Karpas-422 (cell line): ENCODE measurements around the gene PGA5. TPM values are rescaled to one million over a fixed set of nuclear protein-coding genes. Genes with fewer than 3 reads are reported as not detected.

Experiments
- DNase-seq: peaks from one replicate; pipeline ENCODE4 v3.0.0-alpha.2; 2015
- H2AFZ ChIP-seq: fragments of 200-600 bp; sonication (generic); 2 replicates; pipeline ENCODE4 v1.6.1; 2014; ENCODE audit warnings: antibody characterized with exemption, low read length, mixed read lengths
- H3K27ac ChIP-seq: fragments of 200-600 bp; sonication (generic); 2 replicates; pipeline ENCODE4 v1.5.1; 2014; ENCODE audit warnings: mild to moderate bottlenecking, low read length, moderate library complexity
- H3K27me3 ChIP-seq: fragments of 200-600 bp; sonication (generic); 2 replicates; pipeline ENCODE4 v1.6.1; 2014; ENCODE audit warnings: low read length, mixed read lengths
- H3K36me3 ChIP-seq: fragments of 200-600 bp; sonication (generic); 2 replicates; pipeline ENCODE4 v1.6.1; 2014; ENCODE audit warnings: low read length, mixed read lengths; ENCODE audit not compliant: insufficient read depth
- H3K4me1 ChIP-seq: fragments of 200-600 bp; sonication (generic); 2 replicates; pipeline ENCODE4 v1.6.1; 2014; ENCODE audit warnings: mild to moderate bottlenecking, low read length, mixed read lengths
- H3K4me2 ChIP-seq: fragments of 200-600 bp; sonication (generic); 2 replicates; pipeline ENCODE4 v1.6.1; 2014; ENCODE audit warnings: low read length, low read depth, mild to moderate bottlenecking; ENCODE audit not compliant: poor library complexity, severe bottlenecking
- H3K4me3 ChIP-seq: fragments of 200-600 bp; sonication (generic); 2 replicates; pipeline ENCODE4 v1.5.1; 2014; ENCODE audit warnings: mild to moderate bottlenecking, antibody characterized with exemption, low read length, mixed read lengths
- H3K79me2 ChIP-seq: fragments of 200-600 bp; sonication (generic); 2 replicates; pipeline ENCODE4 v1.6.1; 2014; ENCODE audit warnings: mild to moderate bottlenecking, low read length, mixed read lengths
- H3K9ac ChIP-seq: fragments of 200-600 bp; sonication (generic); 2 replicates; pipeline ENCODE4 v1.6.0; 2014; ENCODE audit warnings: low read length
- H3K9me2 ChIP-seq: fragments of 200-600 bp; sonication (generic), shearing (Covaris generic); replicated peaks from 2 replicates; pipeline ENCODE4 v1.6.0; 2014; ENCODE audit warnings: mild to moderate bottlenecking, low read length, moderate library complexity; ENCODE audit not compliant: insufficient read depth
- H3K9me3 ChIP-seq: fragments of 300-700, 200-600 bp; sonication (generic); 2 replicates; pipeline ENCODE4 v1.6.1; 2014; ENCODE audit warnings: low read length, mixed read lengths
- H4K20me1 ChIP-seq: fragments of 200-600 bp; sonication (generic); 2 replicates; pipeline ENCODE4 v1.6.1; 2014; ENCODE audit warnings: mild to moderate bottlenecking, antibody characterized with exemption, low read length, low read depth; ENCODE audit not compliant: insufficient read depth
- total RNA-seq: library from RNA; depleted of rRNA; stranded (reverse); fragments of >200 nt; shearing (Covaris generic); gene quantifications from 2 replicates; pipeline ENCODE4 v1.2.3, GENCODE V29; 2014; ENCODE audit warnings: low replicate concordance

Gene PGA5
- total RNA-seq, 1 experiment from 2014 or later, result not detected

- Histone ChIP-seq H3K4me3 (no peak overlapping the region), H2AFZ (no peak overlapping the region), H3K9ac (no peak overlapping the region), H3K9me2 (no peaks in the 10 kb centered on the region), H3K27me3 (no peaks in the 10 kb centered on the region), H3K27ac (no peak overlapping the region), H3K4me1 (peaks cover 15% of the 10 kb centered on the region), H3K79me2 (no peaks in the 10 kb centered on the region), H3K36me3 (no peaks in the 10 kb centered on the region), H3K4me2 (no peak overlapping the region), H4K20me1 (no peaks in the 10 kb centered on the region), H3K9me3 (no peaks in the 10 kb centered on the region)
- DNase-seq, result peak; percentile 58
These were observed 50.1 kb downstream of the PGA5 start for GRCh38 chr11:61290905-61291690.

- Histone ChIP-seq H3K27ac (no peak overlapping the region), H3K9me2 (no peaks in the 10 kb centered on the region), H3K9me3 (no peaks in the 10 kb centered on the region), H3K36me3 (no peaks in the 10 kb centered on the region), H3K79me2 (no peaks in the 10 kb centered on the region), H4K20me1 (no peaks in the 10 kb centered on the region), H2AFZ (no peak overlapping the region), H3K27me3 (no peaks in the 10 kb centered on the region), H3K4me3 (no peak overlapping the region), H3K9ac (no peak overlapping the region), H3K4me2 (no peak overlapping the region), H3K4me1 (peaks cover 15% of the 10 kb centered on the region)
- no peak for DNase-seq
These were observed 51.4 kb downstream of the PGA5 start for GRCh38 chr11:61292356-61292755.

GRCh38 chr11:61293867-61294716 lies 53.1 kb downstream of the PGA5 start:
- Histone ChIP-seq H3K27me3 (no peaks in the 10 kb centered on the region), H4K20me1 (no peaks in the 10 kb centered on the region), H3K36me3 (no peaks in the 10 kb centered on the region), H3K9ac (peak overlapping the region; percentile 75), H3K4me2 (peak overlapping the region; percentile 87), H3K9me3 (no peaks in the 10 kb centered on the region), H3K27ac (no peak overlapping the region), H2AFZ (peak overlapping the region; percentile 92), H3K4me1 (peaks cover 15% of the 10 kb centered on the region), H3K79me2 (no peaks in the 10 kb centered on the region), H3K4me3 (peak overlapping the region; percentile 73), H3K9me2 (no peaks in the 10 kb centered on the region)
- peak; percentile 53 for DNase-seq

- peak within 1 kb of the TSS; percentile 92 for H2AFZ ChIP-seq
- H3K27ac ChIP-seq, result no peak within 1 kb of the TSS
- H3K9me2 ChIP-seq, result no peaks in the 10 kb centered on the region
These were observed 54.0 kb downstream of the PGA5 start, which contains the start of gene VWCE for GRCh38 chr11:61294717-61295595. Gene VWCE, minus strand, starts transcription at chr11:61295316. Its CDS starts 279 bp downstream, at chr11:61295037.

DNA sequence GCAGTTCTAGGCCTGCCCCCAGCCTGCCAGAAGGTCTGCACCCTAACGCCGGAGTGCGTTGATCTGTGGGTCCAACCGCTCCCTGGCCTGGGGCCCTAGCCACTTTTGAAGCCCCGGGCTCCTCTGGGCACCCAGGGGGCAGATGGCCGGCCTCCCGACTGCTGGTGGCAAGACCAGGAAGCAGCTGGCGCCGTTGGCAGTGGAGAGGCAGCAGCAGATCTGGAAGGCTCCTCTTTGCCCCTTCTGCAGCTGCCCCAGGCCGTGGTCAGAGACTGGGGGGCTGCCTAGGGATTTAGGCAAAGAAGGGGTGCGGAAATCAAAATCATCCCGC lies 54.6 kb downstream of the PGA5 start:
- Histone ChIP-seq H3K9me3 (no peaks in the 10 kb centered on the region), H3K27me3 (no peaks in the 10 kb centered on the region), H3K9ac (no peak overlapping the region), H3K36me3 (peaks cover 5% of the 10 kb centered on the region; the same call in 1 of the 2 replicates), H3K27ac (no peak overlapping the region), H3K4me2 (no peak overlapping the region), H2AFZ (no peak overlapping the region), H4K20me1 (no peaks in the 10 kb centered on the region), H3K79me2 (no peaks in the 10 kb centered on the region), H3K9me2 (no peaks in the 10 kb centered on the region), H3K4me3 (no peak overlapping the region), H3K4me1 (peaks cover 15% of the 10 kb centered on the region)
- DNase-seq, result no peak

More at GRCh38 chr11:61294717-61295595, 54.0 kb downstream of the PGA5 start, which contains the start of gene VWCE:
- Histone ChIP-seq H3K27me3 (no peaks in the 10 kb centered on the region), H3K4me1 (peaks cover 15% of the 10 kb centered on the region), H3K79me2 (no peaks in the 10 kb centered on the region), H3K4me2 (peak within 1 kb of the TSS; percentile 87), H3K4me3 (peak within 1 kb of the TSS; percentile 73), H3K9ac (peak within 1 kb of the TSS; percentile 75), H3K9me3 (no peaks in the 10 kb centered on the region), H3K36me3 (no peaks in the 10 kb centered on the region), H4K20me1 (no peaks in the 10 kb centered on the region)
- peak; percentile 90 for DNase-seq

DNA sequence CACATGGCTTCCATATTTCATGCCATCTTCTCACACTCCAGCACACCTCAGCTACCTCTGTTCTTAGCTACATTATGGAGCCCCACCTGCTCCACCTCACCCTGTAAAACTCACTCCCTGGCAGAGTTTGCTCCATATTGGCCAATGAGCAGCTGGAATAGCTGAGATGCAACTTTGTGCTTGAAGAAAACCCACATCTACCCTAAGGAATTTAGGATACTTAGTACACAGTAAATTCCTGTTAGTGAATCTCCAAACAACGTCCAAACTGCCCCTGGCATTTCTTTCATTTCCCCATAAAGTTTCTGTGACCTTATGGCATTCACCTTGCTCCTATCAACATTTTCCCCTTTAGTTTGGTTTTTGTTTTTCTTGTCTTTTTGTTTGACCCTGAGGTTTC lies 56.4 kb downstream of the PGA5 start:
- no peak overlapping the region for H3K27ac ChIP-seq
- no peaks in the 10 kb centered on the region for H3K9me3 ChIP-seq
- no peak overlapping the region for H3K9ac ChIP-seq
- H3K9me2 ChIP-seq, result no peaks in the 10 kb centered on the region
- H3K4me2 ChIP-seq, result no peak overlapping the region
- H3K4me3 ChIP-seq, result no peak overlapping the region
- DNase-seq, result no peak
- no peaks in the 10 kb centered on the region for H3K27me3 ChIP-seq
- H3K79me2 ChIP-seq, result no peaks in the 10 kb centered on the region
- H2AFZ ChIP-seq, result no peak overlapping the region
- H4K20me1 ChIP-seq, result 0 out of 2 replicates have a peak, but pooled peaks cover 3% of the 10 kb centered on the region
- H3K4me1 ChIP-seq, result peaks cover 15% of the 10 kb centered on the region
- H3K36me3 ChIP-seq, result peaks cover 16% of the 10 kb centered on the region; the same call in 1 of the 2 replicates

DNA sequence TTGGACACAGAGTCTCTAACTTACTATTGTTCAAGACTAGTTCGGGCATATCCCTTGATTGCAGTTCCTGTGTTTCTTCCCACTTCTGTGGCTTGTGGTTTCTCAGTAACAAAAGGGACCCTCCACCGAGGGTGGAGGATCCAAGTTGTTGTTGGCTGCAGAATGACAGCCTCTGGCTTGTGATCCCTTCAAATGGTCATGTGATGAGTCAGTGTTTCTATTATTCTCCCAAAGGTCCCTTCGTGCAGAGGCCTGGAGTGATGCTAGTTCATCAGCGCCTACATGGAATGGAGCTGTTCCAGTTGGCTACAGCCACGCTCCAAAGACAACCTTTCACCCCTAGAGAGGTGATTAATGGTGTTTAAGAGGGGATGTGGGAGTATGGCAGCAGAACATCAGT lies 56.8 kb downstream of the PGA5 start:
- DNase-seq, result no peak
- H3K9me2 ChIP-seq, result no peaks in the 10 kb centered on the region
- peaks cover 20% of the 10 kb centered on the region; the same call in 1 of the 2 replicates for H3K36me3 ChIP-seq
- H3K79me2 ChIP-seq, result no peaks in the 10 kb centered on the region
- no peaks in the 10 kb centered on the region for H3K27me3 ChIP-seq
- H3K9ac ChIP-seq, result no peak overlapping the region
- H3K4me3 ChIP-seq, result no peak overlapping the region
- H4K20me1 ChIP-seq, result 0 out of 2 replicates have a peak, but pooled peaks cover 3% of the 10 kb centered on the region
- H3K4me1 ChIP-seq, result peaks cover 15% of the 10 kb centered on the region
- no peaks in the 10 kb centered on the region for H3K9me3 ChIP-seq
- no peak overlapping the region for H3K4me2 ChIP-seq
- H2AFZ ChIP-seq, result no peak overlapping the region
- no peak overlapping the region for H3K27ac ChIP-seq
